GM18520 (cell line): ENCODE measurements around the gene SLC24A4.

ENCODE experiments used
- ATAC-seq: cut with Tn5 transposase; IDR thresholded peaks from one replicate; pipeline ENCODE4 v1.9.1; 2021; ENCODE audit not compliant: unreplicated experiment

SLC24A4 gene, protein sequence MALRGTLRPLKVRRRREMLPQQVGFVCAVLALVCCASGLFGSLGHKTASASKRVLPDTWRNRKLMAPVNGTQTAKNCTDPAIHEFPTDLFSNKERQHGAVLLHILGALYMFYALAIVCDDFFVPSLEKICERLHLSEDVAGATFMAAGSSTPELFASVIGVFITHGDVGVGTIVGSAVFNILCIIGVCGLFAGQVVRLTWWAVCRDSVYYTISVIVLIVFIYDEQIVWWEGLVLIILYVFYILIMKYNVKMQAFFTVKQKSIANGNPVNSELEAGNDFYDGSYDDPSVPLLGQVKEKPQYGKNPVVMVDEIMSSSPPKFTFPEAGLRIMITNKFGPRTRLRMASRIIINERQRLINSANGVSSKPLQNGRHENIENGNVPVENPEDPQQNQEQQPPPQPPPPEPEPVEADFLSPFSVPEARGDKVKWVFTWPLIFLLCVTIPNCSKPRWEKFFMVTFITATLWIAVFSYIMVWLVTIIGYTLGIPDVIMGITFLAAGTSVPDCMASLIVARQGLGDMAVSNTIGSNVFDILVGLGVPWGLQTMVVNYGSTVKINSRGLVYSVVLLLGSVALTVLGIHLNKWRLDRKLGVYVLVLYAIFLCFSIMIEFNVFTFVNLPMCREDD

GRCh38 chr14:92323011-92323915 lies at the start of gene SLC24A4:
SLC24A4 (plus strand) TSS chr14:92323165; CDS start chr14:92323831, 666 bp downstream.
- ATAC-seq: no peak

GRCh38 chr14:92273166-92273565 lies 49.8 kb upstream of the SLC24A4 start:
- no peak for ATAC-seq

DNA sequence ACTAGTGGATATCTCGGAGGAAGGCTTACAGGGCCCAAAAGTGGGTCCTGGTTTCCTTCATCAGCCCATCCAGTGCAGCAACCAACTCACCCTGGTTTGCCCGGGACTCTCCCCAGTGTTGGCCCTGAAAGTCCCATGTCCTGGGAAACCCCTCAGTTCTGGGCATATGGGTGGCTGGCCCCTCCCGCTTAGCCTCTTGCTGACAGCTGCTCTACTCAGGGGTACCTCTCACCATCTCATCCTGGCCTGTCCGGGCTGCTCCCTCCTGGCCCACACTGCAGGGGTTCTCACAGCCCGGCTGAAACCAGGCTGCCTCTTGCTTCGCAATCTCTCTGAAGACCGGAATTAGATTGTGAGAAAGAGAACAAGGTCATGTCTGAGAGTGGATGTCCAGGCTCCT lies 48.9 kb upstream of the SLC24A4 start:
- no peak for ATAC-seq

DNA sequence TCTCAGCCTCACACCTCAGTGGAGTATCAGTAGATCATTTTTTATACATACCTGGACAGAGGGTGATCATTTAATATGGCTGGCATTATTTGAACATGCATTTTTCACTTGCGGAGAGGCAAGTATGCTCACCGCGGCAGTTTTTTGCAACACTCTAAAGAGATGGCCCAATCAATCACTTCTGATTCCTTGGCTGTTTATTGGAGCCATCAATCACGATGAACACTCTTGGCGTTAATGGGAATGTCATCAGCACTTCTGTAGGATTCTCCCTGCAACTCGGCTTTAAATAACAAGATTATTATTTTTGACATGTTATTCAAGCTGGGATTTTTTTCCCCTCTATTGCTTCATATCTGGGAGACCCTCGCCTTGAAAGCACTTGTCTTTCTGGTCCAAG lies 46.9 kb upstream of the SLC24A4 start:
- ATAC-seq: no peak

GRCh38 chr14:92277031-92277430 lies 45.9 kb upstream of the SLC24A4 start:
- ATAC-seq: no peak

GRCh38 chr14:92280554-92281262 lies 42.3 kb upstream of the SLC24A4 start:
- ATAC-seq: no peak

DNA sequence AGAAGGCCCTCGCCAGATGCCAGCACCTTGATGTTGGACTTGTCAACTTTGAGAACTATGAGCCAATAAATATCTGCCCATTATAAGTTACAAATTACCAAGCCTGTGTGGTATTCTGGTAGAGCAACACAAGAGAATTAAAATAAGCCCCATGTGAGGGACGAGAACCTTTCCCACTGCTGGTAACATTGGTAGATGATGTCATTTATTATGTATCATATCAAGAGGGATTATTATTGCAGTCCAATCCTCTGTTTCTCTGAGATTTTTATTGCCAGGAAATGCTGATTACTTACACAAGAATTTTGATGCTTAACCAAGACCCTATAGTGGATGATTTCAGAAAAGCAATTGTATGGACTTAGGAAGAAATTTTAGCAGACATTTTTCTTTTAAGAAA lies 40.3 kb upstream of the SLC24A4 start:
- no peak for ATAC-seq

- ATAC-seq: no peak
Observed at GRCh38 chr14:92285311-92285710, 37.7 kb upstream of the SLC24A4 start.

GRCh38 chr14:92287987-92288386 lies 35.0 kb upstream of the SLC24A4 start:
- no peak for ATAC-seq

- no peak for ATAC-seq
Observed at GRCh38 chr14:92288994-92289660, 33.8 kb upstream of the SLC24A4 start.

DNA sequence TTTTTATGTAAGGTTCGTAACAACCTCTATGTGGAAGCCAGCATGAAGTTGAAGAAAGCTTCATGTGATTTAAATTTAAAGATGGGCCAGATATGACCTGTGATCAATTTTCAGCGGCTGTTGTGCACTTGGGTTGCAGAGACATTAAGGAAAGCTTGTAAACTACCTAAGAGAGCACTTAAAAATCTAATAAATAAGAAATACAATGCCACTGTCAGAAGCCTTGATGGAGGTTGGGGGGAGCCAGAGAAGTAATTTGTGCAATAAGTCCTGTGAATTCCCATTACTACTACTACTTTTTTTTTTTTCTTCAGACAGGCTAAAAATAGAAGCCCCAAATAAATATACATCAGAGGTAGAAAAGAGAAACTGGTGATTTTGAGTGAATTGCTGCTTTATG lies 30.3 kb upstream of the SLC24A4 start:
- ATAC-seq: no peak

DNA sequence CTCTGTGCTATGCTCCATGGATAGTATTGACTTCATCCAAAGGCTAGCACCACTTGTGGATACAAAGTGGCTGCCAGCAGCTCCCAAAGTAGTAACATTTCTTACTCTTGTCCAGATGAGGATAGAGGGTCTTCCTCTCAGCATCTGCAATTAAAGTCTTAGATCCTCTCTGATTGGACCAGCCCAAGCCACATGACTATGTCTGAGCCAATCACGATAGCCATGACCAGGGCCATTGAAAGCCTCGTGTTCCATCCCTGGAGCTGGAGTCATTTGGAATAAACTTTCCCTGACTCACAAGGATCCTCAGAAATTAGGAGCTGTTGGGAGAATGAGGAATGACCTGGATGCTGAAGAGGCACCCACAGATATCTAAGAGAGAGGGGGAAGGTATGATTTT lies 28.5 kb upstream of the SLC24A4 start:
- ATAC-seq: no peak

DNA sequence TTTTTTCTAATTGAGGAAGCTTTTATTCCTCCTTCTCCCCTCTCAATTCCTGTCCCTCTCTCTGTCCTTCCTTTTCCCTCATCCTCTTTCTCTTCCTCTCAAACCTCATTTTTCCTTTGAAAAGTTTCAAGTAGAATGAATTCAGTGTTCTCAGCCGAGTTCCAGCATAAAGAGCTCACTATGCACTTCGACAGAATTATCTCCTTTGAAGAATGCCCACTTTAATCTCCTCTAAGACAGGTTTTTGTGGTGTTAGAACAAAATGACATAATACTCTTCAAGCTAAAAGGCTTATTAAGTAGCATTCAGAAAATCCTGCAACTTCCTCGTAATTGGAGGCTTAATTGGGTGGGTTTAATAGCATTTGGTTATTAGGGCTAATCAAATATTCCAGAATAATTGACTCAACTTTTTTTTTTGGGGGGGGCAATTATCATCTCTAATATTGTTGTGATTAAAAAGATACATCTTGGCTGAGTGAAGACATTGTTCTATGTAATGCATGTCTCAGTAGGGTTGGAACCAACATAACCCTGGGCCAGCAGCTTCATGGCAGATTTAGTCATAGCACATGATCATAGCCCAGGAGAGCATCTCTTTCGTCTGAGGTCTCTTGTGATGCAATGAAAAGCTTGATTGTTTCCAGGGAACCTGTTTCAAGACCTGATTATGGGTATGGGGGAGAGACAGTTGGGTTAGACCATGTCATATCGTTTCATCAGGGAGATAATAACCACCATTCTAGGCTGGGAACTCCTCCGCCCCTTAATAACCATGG lies 25.0 kb upstream of the SLC24A4 start:
- ATAC-seq: no peak

DNA sequence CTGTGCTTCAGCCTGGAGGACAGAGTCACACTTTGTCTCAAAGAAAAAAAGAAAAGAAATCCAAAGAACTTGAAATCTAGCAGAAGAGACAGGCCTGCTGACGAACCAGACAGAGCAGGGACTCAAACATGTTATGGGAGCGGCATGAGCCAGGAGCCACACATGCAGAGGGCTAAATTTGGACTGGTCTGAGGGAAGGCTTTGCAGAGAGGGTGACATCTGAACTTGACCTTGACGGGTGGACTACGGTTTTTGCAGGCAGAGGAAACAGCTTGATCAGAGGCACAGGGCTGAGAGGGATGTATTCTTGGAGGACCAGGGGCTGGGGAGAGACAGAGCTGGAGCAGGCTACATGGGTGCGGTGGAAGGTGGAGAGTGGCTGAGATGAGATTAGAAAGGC lies 20.5 kb upstream of the SLC24A4 start:
- ATAC-seq: no peak

GRCh38 chr14:92308716-92309115 lies 14.2 kb upstream of the SLC24A4 start:
- ATAC-seq: no peak

- ATAC-seq: no peak
Observed at GRCh38 chr14:92309968-92310530, 12.9 kb upstream of the SLC24A4 start.

DNA sequence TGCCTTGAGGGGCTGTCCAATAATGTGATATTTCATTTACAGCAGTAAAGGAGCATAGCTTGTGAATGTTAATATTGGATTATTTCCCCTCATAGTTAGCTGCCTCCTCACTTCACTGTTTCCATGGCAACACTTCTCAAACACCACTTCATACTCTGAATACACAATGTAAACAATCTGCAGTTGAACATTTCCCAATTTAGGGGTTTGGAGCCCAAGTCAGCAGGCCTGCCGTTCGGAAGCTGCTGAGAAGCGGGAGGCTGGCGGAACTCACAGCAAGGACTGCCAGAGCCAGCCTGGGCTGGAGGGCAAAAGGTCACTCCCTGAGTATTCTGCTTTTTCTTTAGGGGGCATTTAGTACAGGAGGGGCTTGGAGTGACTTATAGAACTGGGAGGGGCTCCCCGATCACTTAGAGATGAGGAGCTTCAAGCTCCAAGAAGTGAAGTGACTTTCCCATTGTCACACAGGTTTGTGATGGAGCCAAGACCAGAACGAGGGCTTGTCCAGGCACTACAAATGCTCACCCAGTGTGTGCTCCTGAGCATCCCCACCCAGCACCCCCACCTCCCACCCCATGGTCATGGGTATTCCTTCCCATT lies 12.1 kb upstream of the SLC24A4 start:
- no peak for ATAC-seq

DNA sequence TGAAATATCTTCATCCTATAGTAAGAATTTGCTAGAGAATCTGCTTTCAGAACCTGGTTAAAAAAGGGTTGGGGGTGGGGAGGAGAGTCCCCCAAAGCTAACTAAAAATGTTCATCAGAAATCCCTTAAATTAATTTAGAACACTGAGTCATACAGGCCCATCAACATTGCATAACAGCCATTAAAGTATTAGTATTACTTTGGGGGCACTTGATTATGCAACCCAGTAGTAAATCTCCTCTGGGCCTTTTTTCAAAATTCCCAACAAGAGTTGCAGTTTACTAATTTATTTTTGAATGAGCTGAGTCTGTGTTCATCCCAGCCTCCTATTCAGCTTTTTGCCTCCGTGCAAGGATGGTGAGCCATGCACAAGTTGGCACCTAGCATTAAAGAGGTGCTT lies 8.8 kb upstream of the SLC24A4 start:
- ATAC-seq: no peak
